ENCODE results near the gene CSRNP3. TPM values are rescaled to one million over a fixed set of nuclear protein-coding genes. Genes with fewer than 3 reads are reported as not detected.
"Not testable (repeated sequence)": the region's sequence is repeated elsewhere in the genome, so short reads cannot be mapped to it uniquely, and the experiment has no call there.

Gene CSRNP3
- total and polyA plus RNA-seq, 2 donors (not counting 1 experiment from before 2014, with no cell fraction given): not detected

GRCh38 chr2:165586019-165586418 lies 116.5 kb downstream of the CSRNP3 start:
- POLR2A ChIA-PET: no interaction called here

GRCh38 chr2:165587335-165587938 lies 117.9 kb downstream of the CSRNP3 start:
- ATAC-seq (ENCODE audit: low read depth): peak; percentile 61
- Histone ChIP-seq H3K27me3 (replicated peaks in 1 of 4; ENCODE audit: control extremely low read depth in 1 of 4, control insufficient read depth in 3 of 4, insufficient read depth in 4 of 4, low read length in 3 of 4) (peaks cover 0 to 3% (median 1%) of the 10 kb centered on the region in 4 experiments), H2AFZ (ENCODE audit: insufficient read depth, low read depth, low read length, poor library complexity, severe bottlenecking) (no peak overlapping the region), H3K27ac (ENCODE audit: low read length in 2 of 2) (peak overlapping the region in 1 of 2 donors; percentile 35), H4K20me1 (ENCODE audit: control insufficient read depth, insufficient read depth, low read length, poor library complexity, severe bottlenecking) (no peaks in the 10 kb centered on the region), H3K79me2 (ENCODE audit: control insufficient read depth, insufficient read depth, low read length) (no peaks in the 10 kb centered on the region), H3K4me3 (ENCODE audit: control extremely low read depth in 1 of 5, extremely low read depth in 1 of 5, insufficient read depth in 1 of 5, low read depth in 2 of 5, low read length in 4 of 5) (peak overlapping the region in 2 of 5 experiments; percentile 20 to 21), H3K4me1 (ENCODE audit: control insufficient read depth in 2 of 2, insufficient read depth in 2 of 2, low read length in 2 of 2) (peaks cover 6 to 11% of the 10 kb centered on the region in 2 donors), H3K36me3 (replicated peaks in 1 of 2; ENCODE audit: control extremely low read depth in 1 of 2, control insufficient read depth in 1 of 2, extremely low read depth in 1 of 2, insufficient read depth in 2 of 2, low read length in 1 of 2) (no peaks in the 10 kb centered on the region), H3K4me2 (replicated peaks; ENCODE audit: low read depth, low read length, poor library complexity, severe bottlenecking) (peak overlapping the region; percentile 50), H3K9ac (ENCODE audit: low read length) (peak overlapping the region; percentile 7), H3K9me3 (ENCODE audit: control extremely low read depth in 1 of 3, control insufficient read depth in 2 of 3, insufficient read depth in 1 of 3, low read length in 2 of 3) (peaks cover 7 to 17% (median 15%) of the 10 kb centered on the region in 3 donors)
- Mint-ChIP-seq H3K27me3 (peaks cover 3% of the 10 kb centered on the region), H3K27ac (peak overlapping the region; percentile 51), H3K4me1 (peaks cover 10% of the 10 kb centered on the region), H3K4me3 (peak overlapping the region; percentile 75), H3K9me3 (ENCODE audit: insufficient read depth) (no peaks in the 10 kb centered on the region)
- intact Hi-C loops (cut with micrococcal nuclease): no loop called here
- POLR2A ChIA-PET: no interaction called here
- WGBS (ENCODE audit: insufficient coverage): 6% methylated on average over 2 of the region's 4 CpGs
- peak; percentile 45 for DNase-seq
- CTCF ChIA-PET: no interaction called here
- TF ChIP-seq EZH2 (IDR thresholded peaks at IDR 0.05; ENCODE audit: borderline replicate concordance, insufficient read depth, low read depth, low read length, poor library complexity, severe bottlenecking) (no peak), CTCF (IDR thresholded peaks at IDR 0.05) (no peak)

More at GRCh38 chr2:165586019-165586418, 116.5 kb downstream of the CSRNP3 start:
- Histone ChIP-seq H3K4me3 (ENCODE audit: control extremely low read depth in 1 of 5, extremely low read depth in 1 of 5, insufficient read depth in 1 of 5, low read depth in 2 of 5, low read length in 4 of 5) (no peak overlapping the region), H3K4me2 (replicated peaks; ENCODE audit: low read depth, low read length, poor library complexity, severe bottlenecking) (no peak overlapping the region), H3K27me3 (replicated peaks in 1 of 4; ENCODE audit: control extremely low read depth in 1 of 4, control insufficient read depth in 3 of 4, insufficient read depth in 4 of 4, low read length in 3 of 4) (no peaks in the 10 kb centered on the region), H2AFZ (ENCODE audit: insufficient read depth, low read depth, low read length, poor library complexity, severe bottlenecking) (no peak overlapping the region), H3K9ac (ENCODE audit: low read length) (no peak overlapping the region), H4K20me1 (ENCODE audit: control insufficient read depth, insufficient read depth, low read length, poor library complexity, severe bottlenecking) (no peaks in the 10 kb centered on the region), H3K36me3 (replicated peaks in 1 of 2; ENCODE audit: control extremely low read depth in 1 of 2, control insufficient read depth in 1 of 2, extremely low read depth in 1 of 2, insufficient read depth in 2 of 2, low read length in 1 of 2) (no peaks in the 10 kb centered on the region), H3K79me2 (ENCODE audit: control insufficient read depth, insufficient read depth, low read length) (no peaks in the 10 kb centered on the region), H3K9me3 (ENCODE audit: control extremely low read depth in 1 of 3, control insufficient read depth in 2 of 3, insufficient read depth in 1 of 3, low read length in 2 of 3) (peaks cover 6 to 11% (median 7%) of the 10 kb centered on the region in 3 donors), H3K27ac (ENCODE audit: low read length in 2 of 2) (no peak overlapping the region), H3K4me1 (ENCODE audit: control insufficient read depth in 2 of 2, insufficient read depth in 2 of 2, low read length in 2 of 2) (peaks cover 6 to 11% of the 10 kb centered on the region in 2 donors)
- TF ChIP-seq CTCF (IDR thresholded peaks at IDR 0.05): no peak
- Mint-ChIP-seq H3K4me3 (no peak overlapping the region), H3K27me3 (peaks cover 9% of the 10 kb centered on the region), H3K4me1 (peaks cover 10% of the 10 kb centered on the region), H3K9me3 (ENCODE audit: insufficient read depth) (no peaks in the 10 kb centered on the region), H3K27ac (no peak overlapping the region)
- intact Hi-C loops (cut with micrococcal nuclease): no loop called here
- ATAC-seq (ENCODE audit: low read depth): no peak
- DNase-seq: no peak
- WGBS (ENCODE audit: insufficient coverage): 100% methylated on average over 1 of the region's 3 CpGs
- CTCF ChIA-PET: no interaction called here

GRCh38 chr2:165590999-165591398 lies 121.5 kb downstream of the CSRNP3 start:
- H3K4me3 ChIP-seq (ENCODE audit: control extremely low read depth in 1 of 5, extremely low read depth in 1 of 5, insufficient read depth in 1 of 5, low read depth in 2 of 5, low read length in 4 of 5); POLR2A ChIA-PET; H3K9me3 Mint-ChIP-seq (ENCODE audit: insufficient read depth); intact Hi-C loops (cut with micrococcal nuclease); H3K27me3 Mint-ChIP-seq; H3K27me3 ChIP-seq (replicated peaks in 1 of 4; ENCODE audit: control extremely low read depth in 1 of 4, control insufficient read depth in 3 of 4, insufficient read depth in 4 of 4, low read length in 3 of 4); H2AFZ ChIP-seq (ENCODE audit: insufficient read depth, low read depth, low read length, poor library complexity, severe bottlenecking); DNase-seq; ATAC-seq (ENCODE audit: low read depth); H4K20me1 ChIP-seq (ENCODE audit: control insufficient read depth, insufficient read depth, low read length, poor library complexity, severe bottlenecking); H3K4me3 Mint-ChIP-seq; H3K36me3 ChIP-seq (replicated peaks in 1 of 2; ENCODE audit: control extremely low read depth in 1 of 2, control insufficient read depth in 1 of 2, extremely low read depth in 1 of 2, insufficient read depth in 2 of 2, low read length in 1 of 2); H3K79me2 ChIP-seq (ENCODE audit: control insufficient read depth, insufficient read depth, low read length); H3K27ac Mint-ChIP-seq; H3K4me2 ChIP-seq (replicated peaks; ENCODE audit: low read depth, low read length, poor library complexity, severe bottlenecking); CTCF ChIA-PET; H3K27ac ChIP-seq (ENCODE audit: low read length in 2 of 2); H3K9ac ChIP-seq (ENCODE audit: low read length): not testable (repeated sequence)
- peaks cover 17 to 35% of the 10 kb centered on the region in 2 donors for H3K4me1 ChIP-seq (ENCODE audit: control insufficient read depth in 2 of 2, insufficient read depth in 2 of 2, low read length in 2 of 2)
- H3K4me1 Mint-ChIP-seq: peaks cover 22% of the 10 kb centered on the region
- H3K9me3 ChIP-seq (ENCODE audit: control extremely low read depth in 1 of 3, control insufficient read depth in 2 of 3, insufficient read depth in 1 of 3, low read length in 2 of 3): peaks cover 7 to 17% (median 15%) of the 10 kb centered on the region in 3 donors
